ENCODE measurements around the gene ZBTB6.

Gene ZBTB6

GRCh38 chr9:122912964-122913673 is at the start of gene ZBTB6:
Gene ZBTB6, minus strand, starts transcription at chr9:122913323. Its CDS starts 1,251 bp downstream, at chr9:122912072.
- DNase-seq (ENCODE audit: extremely low read depth in 1 of 2, low read depth in 1 of 2) = peak; percentile 30 to 73

- no peak for DNase-seq (ENCODE audit: extremely low read depth in 1 of 2, low read depth in 1 of 2)
Observed at GRCh38 chr9:122961139-122961538, 48.0 kb upstream of the ZBTB6 start.

GRCh38 chr9:122955961-122956360 is 42.8 kb upstream of the ZBTB6 start:
- DNase-seq (ENCODE audit: extremely low read depth in 1 of 2, low read depth in 1 of 2) = no peak

- no peak for DNase-seq (ENCODE audit: extremely low read depth in 1 of 2, low read depth in 1 of 2)
Observed at GRCh38 chr9:122954253-122954691, 41.1 kb upstream of the ZBTB6 start.

GRCh38 chr9:122951056-122951455 is 37.9 kb upstream of the ZBTB6 start:
- DNase-seq (ENCODE audit: extremely low read depth in 1 of 2, low read depth in 1 of 2) = no peak

- no peak for DNase-seq (ENCODE audit: extremely low read depth in 1 of 2, low read depth in 1 of 2)
Observed at GRCh38 chr9:122950263-122950662, 37.1 kb upstream of the ZBTB6 start.

GRCh38 chr9:122949696-122950095 is 36.6 kb upstream of the ZBTB6 start:
- no peak for DNase-seq (ENCODE audit: extremely low read depth in 1 of 2, low read depth in 1 of 2)

GRCh38 chr9:122948313-122948712 is 35.2 kb upstream of the ZBTB6 start:
- no peak for DNase-seq (ENCODE audit: extremely low read depth in 1 of 2, low read depth in 1 of 2)

GRCh38 chr9:122946461-122947005 is 33.4 kb upstream of the ZBTB6 start:
- no peak for DNase-seq (ENCODE audit: extremely low read depth in 1 of 2, low read depth in 1 of 2)

- DNase-seq (ENCODE audit: extremely low read depth in 1 of 2, low read depth in 1 of 2) = no peak
Observed at GRCh38 chr9:122944960-122945888, 32.1 kb upstream of the ZBTB6 start.

GRCh38 chr9:122941582-122942234 is 28.6 kb upstream of the ZBTB6 start:
- DNase-seq (ENCODE audit: extremely low read depth in 1 of 2, low read depth in 1 of 2) = no peak

- DNase-seq (ENCODE audit: extremely low read depth in 1 of 2, low read depth in 1 of 2) = peak; percentile 94 to 99
Observed at GRCh38 chr9:122940749-122941581, 27.8 kb upstream of the ZBTB6 start, which contains the start of gene RABGAP1. Gene RABGAP1, plus strand, starts transcription at chr9:122941020. Its CDS starts 16,040 bp downstream, at chr9:122957060.

GRCh38 chr9:122940454-122940748 is 27.3 kb upstream of the ZBTB6 start:
- no peak for DNase-seq (ENCODE audit: extremely low read depth in 1 of 2, low read depth in 1 of 2)

- no peak for DNase-seq (ENCODE audit: extremely low read depth in 1 of 2, low read depth in 1 of 2)
Observed at GRCh38 chr9:122939601-122940000, 26.5 kb upstream of the ZBTB6 start.

GRCh38 chr9:122936883-122937282 is 23.8 kb upstream of the ZBTB6 start:
- DNase-seq (ENCODE audit: extremely low read depth in 1 of 2, low read depth in 1 of 2) = no peak

- no peak for DNase-seq (ENCODE audit: extremely low read depth in 1 of 2, low read depth in 1 of 2)
Observed at GRCh38 chr9:122936464-122936863, 23.3 kb upstream of the ZBTB6 start.

- DNase-seq (ENCODE audit: extremely low read depth in 1 of 2, low read depth in 1 of 2) = peak; percentile 79 to 95
Observed at GRCh38 chr9:122931226-122932121, 18.4 kb upstream of the ZBTB6 start, which contains the start of gene ZBTB26. Gene ZBTB26, minus strand, starts transcription at chr9:122931512. Its CDS starts 11,578 bp downstream, at chr9:122919934.

GRCh38 chr9:122930541-122931225 is 17.6 kb upstream of the ZBTB6 start:
- DNase-seq (ENCODE audit: extremely low read depth in 1 of 2, low read depth in 1 of 2) = no peak
